Ovary (tissue), 9 donors: ENCODE measurements around the gene COL4A1. TPM values are rescaled to one million over a fixed set of nuclear protein-coding genes. Genes with fewer than 3 reads are reported as not detected.

Source experiments
- DNase-seq, 5 donors: peaks; one replicate each; pipeline ENCODE4 v3.0.0-alpha.2; 2019 to 2020
- H3K27ac ChIP-seq, 2 donors: fragments of 200-600 bp; one replicate each; pipeline versions ENCODE4 v1.5.1 to v1.8.0; 2019 to 2022
- H3K27me3 ChIP-seq: fragments of 200-600 bp; one replicate; pipeline ENCODE4 v1.8.0; 2022
- H3K36me3 ChIP-seq: fragments of 200-600 bp; sonication (generic); one replicate; pipeline ENCODE4 v1.5.1; 2019
- H3K4me1 ChIP-seq: one replicate; pipeline ENCODE4 v1.8.1; 2013; ENCODE audit warnings: mild to moderate bottlenecking, moderate library complexity; ENCODE audit not compliant: insufficient read depth
- H3K4me3 ChIP-seq: fragments of 200-600 bp; sonication (generic); one replicate; pipeline ENCODE4 v1.5.1; 2017
- H3K9me3 ChIP-seq, 2 donors: fragments of 200-600 bp in 1 of 2; sonication (generic) in 1 of 2; one replicate each; pipeline versions ENCODE4 v1.5.1 to v1.8.1; 2013 to 2019; ENCODE audit warnings: mild to moderate bottlenecking in 1 of 2, moderate library complexity in 1 of 2
- EP300 ChIP-seq: sonication (generic); formaldehyde crosslinking; IDR thresholded peaks from one replicate; pipeline ENCODE4 v1.6.1; 2017; ENCODE audit warnings: antibody characterized with exemption
- POLR2A ChIP-seq: fragments of 450-650 bp; IDR thresholded peaks from one replicate; pipeline ENCODE4 v1.6.1; 2017; ENCODE audit warnings: antibody characterized with exemption, mild to moderate bottlenecking, moderate library complexity
- WGBS, 3 donors: extraction: QIAGEN DNeasy Blood & Tissue Kit in 1 of 3; methylation state at CpG; one replicate each; pipeline versions ENCODE4 v1.1.5 to v1.1.7; 2013 to 2017; 5-methylcytosine and 5-hydroxymethylcytosine counted together
- intact Hi-C, 4 donors: fragments of 100-400 bp; cut with DNase I; formaldehyde crosslinking; loops; one replicate each; pipeline versions ENCODE4 v1.11.0 to v1.15.1; 2022 to 2023
- polyA plus RNA-seq, 2 donors: library from polyadenylated mRNA; stranded (reverse); fragments of 200-250 nt in 1 of 2; fragments of 350-450 nt in 1 of 2; fragmentation: Illumina TruSeq in 1 of 2; extraction: RNeasy Lipid Tissue Mini Kit (QIAGEN cat#74804) in 1 of 2; gene quantifications; one replicate each; pipeline ENCODE4 v1.2.3, GENCODE V29; 2013 to 2014
- total RNA-seq, 7 donors: library from RNA; depleted of rRNA in 2 of 7; stranded (reverse); fragments of >200 nt in 2 of 7; fragmentation: NEBNext Ultra II Directional in 3 of 7; extraction: Animal tissue kit (Norgen Biotek cat#: 25700) in 3 of 7; gene quantifications; one replicate each; pipeline versions ENCODE4 v1.1.0 to v1.2.4, GENCODE V29; 2016 to 2023
- TF ChIP-seq, protein P1 (sequence below), 3 donors: fragments of 450-650 bp in 2 of 3; fragments of 200-600 bp in 1 of 3; IDR thresholded peaks; one replicate each; pipeline versions ENCODE4 v1.5.1 to v1.8.0; 2016 to 2022; ENCODE audit warnings: antibody characterized with exemption in 3 of 3, mild to moderate bottlenecking in 1 of 3
- donor health status: DM: no; HTN: no; CAD: no; lungs with moderate emphysema.
- donor health status: DM: no; HTN: no; CAD: no.
- donor health status: Bipolar disorder and iron deficiency.
- donor health status: DM: yes; HTN: yes; CAD: no.
- donor health status: DM: no; HTN: no; CAD: no.
- donor health status: DM: yes; HTN: yes; CAD: no.

The COL4A1 gene
- total and polyA plus RNA-seq, 9 donors, result 42.3 to 421 (median 87.5) TPM

DNA sequence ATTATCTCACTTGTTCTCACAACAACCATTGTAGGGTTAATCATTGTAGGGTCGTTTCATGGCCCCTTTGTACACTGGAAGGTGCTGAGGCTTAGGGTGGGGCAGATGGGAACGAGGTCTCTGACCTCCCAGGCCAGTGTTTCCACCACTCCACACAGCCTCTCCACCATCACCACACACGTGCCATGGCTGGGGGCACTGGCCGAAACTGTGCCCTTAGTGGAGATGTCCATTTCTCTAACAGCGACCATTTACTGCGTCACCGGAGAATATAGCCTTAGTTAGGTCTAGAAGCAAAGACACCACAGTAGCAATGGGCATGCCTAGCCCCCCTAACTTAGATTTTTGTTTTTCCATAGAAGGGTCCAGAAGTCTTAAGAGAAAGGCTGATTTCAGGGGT is 36.5 kb downstream of the COL4A1 start:
- H3K4me3 ChIP-seq, result no peak overlapping the region
- DNase-seq, result no peak
- H3K36me3 ChIP-seq, result no peaks in the 10 kb centered on the region
- peaks cover 5% of the 10 kb centered on the region for H3K4me1 ChIP-seq
- H3K27ac ChIP-seq, result no peak overlapping the region
- intact Hi-C loops, result no loop called here
- H3K27me3 ChIP-seq, result no peaks in the 10 kb centered on the region
- no peak for TF ChIP-seq POLR2A
- TF ChIP-seq EP300, result no peak
- TF ChIP-seq, protein P1, sequence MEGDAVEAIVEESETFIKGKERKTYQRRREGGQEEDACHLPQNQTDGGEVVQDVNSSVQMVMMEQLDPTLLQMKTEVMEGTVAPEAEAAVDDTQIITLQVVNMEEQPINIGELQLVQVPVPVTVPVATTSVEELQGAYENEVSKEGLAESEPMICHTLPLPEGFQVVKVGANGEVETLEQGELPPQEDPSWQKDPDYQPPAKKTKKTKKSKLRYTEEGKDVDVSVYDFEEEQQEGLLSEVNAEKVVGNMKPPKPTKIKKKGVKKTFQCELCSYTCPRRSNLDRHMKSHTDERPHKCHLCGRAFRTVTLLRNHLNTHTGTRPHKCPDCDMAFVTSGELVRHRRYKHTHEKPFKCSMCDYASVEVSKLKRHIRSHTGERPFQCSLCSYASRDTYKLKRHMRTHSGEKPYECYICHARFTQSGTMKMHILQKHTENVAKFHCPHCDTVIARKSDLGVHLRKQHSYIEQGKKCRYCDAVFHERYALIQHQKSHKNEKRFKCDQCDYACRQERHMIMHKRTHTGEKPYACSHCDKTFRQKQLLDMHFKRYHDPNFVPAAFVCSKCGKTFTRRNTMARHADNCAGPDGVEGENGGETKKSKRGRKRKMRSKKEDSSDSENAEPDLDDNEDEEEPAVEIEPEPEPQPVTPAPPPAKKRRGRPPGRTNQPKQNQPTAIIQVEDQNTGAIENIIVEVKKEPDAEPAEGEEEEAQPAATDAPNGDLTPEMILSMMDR (IDR thresholded peaks at IDR 0.05), result no peak
- no peaks in the 10 kb centered on the region for H3K9me3 ChIP-seq
- WGBS, 3 donors, result 84 to 89% (median 89%) methylated on average over 7 of the region's 7 CpGs

DNA sequence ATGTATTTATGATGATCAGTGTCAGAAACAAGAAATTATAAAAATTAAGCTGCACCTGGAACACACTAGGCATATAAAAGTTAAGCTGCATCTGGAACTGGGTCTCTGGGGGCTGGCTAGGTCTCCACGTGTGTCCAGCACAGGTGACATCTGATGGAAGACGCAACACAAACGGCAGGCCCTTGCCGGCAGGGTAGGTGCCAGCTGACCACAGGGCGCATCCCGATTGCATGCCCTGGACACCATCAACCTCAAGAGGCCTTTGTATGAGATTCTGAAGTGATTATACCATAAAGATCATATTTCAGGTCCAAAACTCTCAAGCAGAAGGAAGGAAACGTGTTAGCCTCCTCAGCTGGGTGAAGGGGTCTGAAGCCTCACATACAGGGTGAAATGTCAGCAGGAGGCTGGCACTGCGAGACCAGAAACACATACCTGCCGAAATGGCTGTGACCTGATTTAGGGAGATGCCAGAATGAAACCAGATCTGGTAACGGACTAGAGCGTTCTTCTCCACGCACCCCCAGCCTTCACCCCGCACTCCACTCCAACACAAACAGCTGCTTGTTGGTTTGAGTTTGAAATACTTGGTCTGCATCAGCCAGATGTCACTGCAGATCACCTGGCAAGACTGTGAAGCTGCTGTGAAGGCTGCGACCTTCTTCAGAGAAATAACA is 37.3 kb downstream of the COL4A1 start:
- DNase-seq, result no peak
- Histone ChIP-seq H3K27me3 (no peaks in the 10 kb centered on the region), H3K4me3 (no peak overlapping the region), H3K27ac (no peak overlapping the region), H3K4me1 (peaks cover 3% of the 10 kb centered on the region), H3K9me3 (no peaks in the 10 kb centered on the region), H3K36me3 (no peaks in the 10 kb centered on the region)
- intact Hi-C loops, result no loop called here
- WGBS, 3 donors, result 85 to 89% (median 88%) methylated on average over 14 of the region's 14 CpGs
- TF ChIP-seq POLR2A (no peak), EP300 (no peak)
- TF ChIP-seq, protein P1 (IDR thresholded peaks at IDR 0.05), result no peak

DNA sequence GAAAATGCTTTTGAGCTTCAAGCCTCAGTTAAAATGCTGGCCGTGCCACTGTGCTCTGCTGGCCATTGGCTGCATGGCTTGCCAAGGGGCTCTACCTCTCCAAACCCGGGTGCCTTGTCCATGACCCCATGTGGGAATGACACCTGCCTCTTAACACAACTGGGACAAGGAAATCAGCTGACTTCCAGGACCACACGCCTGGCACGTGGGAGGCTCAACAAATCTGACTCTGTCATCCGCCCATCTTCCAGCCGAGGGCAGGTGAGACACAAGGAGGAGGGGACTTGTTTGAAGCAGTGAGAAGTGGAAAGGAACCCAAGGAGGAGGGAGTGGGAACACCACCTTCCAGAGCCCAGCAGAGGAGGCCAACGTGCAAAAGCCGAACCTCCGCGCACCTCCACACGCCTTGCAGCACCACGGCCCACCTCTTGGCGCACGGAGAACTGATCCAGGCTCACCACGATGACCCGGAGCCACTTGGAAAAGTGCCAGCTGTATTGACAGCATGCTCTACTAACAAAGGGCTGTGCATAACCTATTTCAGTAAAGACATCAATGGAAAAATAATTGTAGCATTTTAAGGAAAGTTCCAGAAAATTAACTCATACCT is 38.3 kb downstream of the COL4A1 start:
- DNase-seq, result no peak
- H3K27ac ChIP-seq, result no peak overlapping the region
- TF ChIP-seq, protein P1 (IDR thresholded peaks at IDR 0.05), result no peak
- TF ChIP-seq EP300 (no peak), POLR2A (no peak)
- 88 to 91% (median 90%) methylated on average over 16 of the region's 16 CpGs for WGBS, 3 donors
- H3K27me3 ChIP-seq, result no peaks in the 10 kb centered on the region
- no peaks in the 10 kb centered on the region for H3K9me3 ChIP-seq
- intact Hi-C loops, result no loop called here
- no peaks in the 10 kb centered on the region for H3K36me3 ChIP-seq
- H3K4me3 ChIP-seq, result no peak overlapping the region
- H3K4me1 ChIP-seq, result peaks cover 6% of the 10 kb centered on the region

DNA sequence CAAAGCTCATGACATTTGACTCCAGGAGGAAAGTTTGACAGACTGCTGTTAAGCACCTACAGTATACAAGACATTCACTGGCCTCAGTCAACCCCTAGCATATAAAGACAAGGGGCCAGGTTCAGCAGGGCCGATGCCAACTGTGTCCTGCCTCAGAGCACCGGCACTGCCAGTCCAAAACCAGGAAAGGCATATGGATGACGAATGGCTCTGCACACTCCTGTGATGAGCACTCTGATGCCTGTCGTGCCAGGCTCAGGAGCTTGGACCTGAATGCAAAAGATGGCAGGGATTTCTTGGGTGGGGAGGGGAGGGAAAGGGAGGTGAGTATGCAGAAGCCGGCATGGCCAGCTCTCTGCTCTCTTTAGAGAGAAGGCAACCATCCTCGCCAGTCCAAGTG is 38.9 kb downstream of the COL4A1 start:
- no peaks in the 10 kb centered on the region for H3K27me3 ChIP-seq
- no peak overlapping the region for H3K4me3 ChIP-seq
- TF ChIP-seq EP300, result no peak
- TF ChIP-seq POLR2A, result no peak
- TF ChIP-seq, protein P1 (IDR thresholded peaks at IDR 0.05), result no peak
- 77 to 91% (median 83%) methylated on average over 6 of the region's 6 CpGs for WGBS, 3 donors
- DNase-seq, result no peak
- H3K36me3 ChIP-seq, result no peaks in the 10 kb centered on the region
- H3K27ac ChIP-seq, result no peak overlapping the region
- H3K4me1 ChIP-seq, result peaks cover 9% of the 10 kb centered on the region
- intact Hi-C loops, result no loop called here
- H3K9me3 ChIP-seq, result no peaks in the 10 kb centered on the region
